Suprapubic skin (tissue), 4 donors: ENCODE data around the gene ROR2. TPM values are rescaled to one million over a fixed set of nuclear protein-coding genes. Genes with fewer than 3 reads are reported as not detected.

ENCODE experiments used
- DNase-seq, 2 donors: peaks; one replicate each; pipeline ENCODE4 v3.0.0-alpha.2; 2019; ENCODE audit warnings: low spot score in 2 of 2
- H3K27ac ChIP-seq: fragments of 200-600 bp; sonication (generic); one replicate; pipeline ENCODE4 v1.5.1; 2019
- H3K27me3 ChIP-seq: fragments of 200-600 bp; sonication (generic); one replicate; pipeline ENCODE4 v1.5.1; 2019
- H3K36me3 ChIP-seq: fragments of 200-600 bp; sonication (generic); one replicate; pipeline ENCODE4 v1.5.1; 2019
- H3K4me1 ChIP-seq: fragments of 200-600 bp; sonication (generic); one replicate; pipeline ENCODE4 v1.5.1; 2019
- H3K4me3 ChIP-seq: fragments of 200-600 bp; sonication (generic); one replicate; pipeline ENCODE4 v1.5.1; 2019; ENCODE audit warnings: mild to moderate bottlenecking
- H3K9me3 ChIP-seq: fragments of 200-600 bp; sonication (generic); one replicate; pipeline ENCODE4 v1.5.1; 2019
- CTCF ChIP-seq, 2 donors: fragments of 200-600 bp in 1 of 2; fragments of 450-650 bp in 1 of 2; sonication (generic) in 1 of 2; IDR thresholded peaks; one replicate each; pipeline ENCODE4 v1.5.1; 2016 to 2019; ENCODE audit warnings: antibody characterized with exemption in 2 of 2, mild to moderate bottlenecking in 1 of 2, moderate library complexity in 1 of 2
- EP300 ChIP-seq: sonication (generic); formaldehyde crosslinking; IDR thresholded peaks from one replicate; pipeline ENCODE4 v1.6.1; 2017; ENCODE audit warnings: antibody characterized with exemption
- POLR2A ChIP-seq, 2 donors: fragments of 450-650 bp; IDR thresholded peaks; one replicate each; pipeline ENCODE4 v1.6.1; 2017; ENCODE audit warnings: antibody characterized with exemption in 2 of 2, mild to moderate bottlenecking in 2 of 2, moderate library complexity in 2 of 2
- POLR2AphosphoS5 ChIP-seq, 3 donors: sonication (generic); formaldehyde crosslinking; IDR thresholded peaks; one replicate each; pipeline ENCODE4 v1.6.1; 2017; ENCODE audit warnings: antibody characterized with exemption in 3 of 3
- WGBS: methylation state at CpG from one replicate; pipeline ENCODE4 v1.1.5; 2018; 5-methylcytosine and 5-hydroxymethylcytosine counted together
- total RNA-seq, 4 donors: library from RNA; depleted of rRNA; stranded (reverse); fragments of >200 nt; gene quantifications; one replicate each; pipeline ENCODE4 v1.1.0, GENCODE V29; 2016

Gene ROR2
- total RNA-seq, 4 donors from 2014 or later: 3.3 to 7.3 (median 5.0) TPM

DNA sequence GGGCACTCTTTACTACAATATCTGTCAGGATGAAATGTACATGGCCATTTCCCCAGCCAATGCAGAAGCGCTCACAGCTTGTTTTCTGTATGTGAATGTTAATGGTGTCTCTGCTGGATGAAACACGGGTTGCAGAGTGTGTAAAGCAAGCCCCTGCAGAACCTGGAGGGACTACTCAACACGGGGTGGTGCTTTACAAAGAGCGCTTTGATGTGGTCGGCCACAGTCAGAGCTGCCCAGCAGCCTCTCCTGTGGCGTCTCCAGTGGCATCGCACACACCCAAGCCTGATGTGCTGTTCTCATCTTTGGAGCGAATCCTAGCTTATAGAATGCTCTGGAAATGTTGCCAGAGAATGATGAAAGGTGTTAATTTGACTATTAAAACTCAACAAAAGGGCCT lies 363.7 kb downstream of the ROR2 start:
- no peak for DNase-seq
- Histone ChIP-seq H3K36me3 (no peaks in the 10 kb centered on the region), H3K4me3 (no peak overlapping the region), H3K9me3 (no peaks in the 10 kb centered on the region), H3K27ac (no peak overlapping the region), H3K27me3 (no peaks in the 10 kb centered on the region), H3K4me1 (peaks cover 9% of the 10 kb centered on the region)
- TF ChIP-seq POLR2A (IDR thresholded peaks at IDR 0.05): no peak
- no peak for TF ChIP-seq POLR2AphosphoS5 (IDR thresholded peaks at IDR 0.05)
- TF ChIP-seq EP300: no peak
- WGBS: 75% methylated on average over 7 of the region's 8 CpGs

DNA sequence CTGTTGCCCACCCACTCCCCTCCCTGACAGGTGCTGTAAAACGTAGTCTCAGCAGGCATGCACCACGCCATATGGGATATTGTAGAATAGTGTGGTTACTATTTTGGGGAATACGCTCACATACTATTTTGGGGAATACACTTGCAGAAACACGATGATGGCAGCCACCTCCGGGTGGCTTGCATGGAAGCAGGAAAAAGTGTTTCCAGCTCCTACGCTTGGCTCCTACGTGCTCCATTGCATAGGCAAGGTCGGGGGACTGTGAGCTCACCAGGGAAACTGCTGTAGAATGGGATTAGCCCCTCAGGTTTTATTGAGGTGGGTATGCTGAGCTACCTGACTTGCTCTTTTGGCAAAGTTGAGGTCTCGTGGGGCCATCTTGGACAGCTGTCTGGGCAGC lies 366.1 kb downstream of the ROR2 start:
- Histone ChIP-seq H3K9me3 (no peaks in the 10 kb centered on the region), H3K4me1 (peaks cover 7% of the 10 kb centered on the region), H3K4me3 (no peak overlapping the region), H3K36me3 (no peaks in the 10 kb centered on the region), H3K27me3 (no peaks in the 10 kb centered on the region), H3K27ac (no peak overlapping the region)
- 94% methylated on average over 9 of the region's 9 CpGs for WGBS
- TF ChIP-seq CTCF (IDR thresholded peaks at IDR 0.05) (no peak), EP300 (no peak), POLR2AphosphoS5 (IDR thresholded peaks at IDR 0.05) (no peak), POLR2A (IDR thresholded peaks at IDR 0.05) (no peak)
- no peak for DNase-seq

- Histone ChIP-seq H3K4me3 (no peak overlapping the region), H3K36me3 (no peaks in the 10 kb centered on the region), H3K9me3 (no peaks in the 10 kb centered on the region), H3K27ac (no peak overlapping the region), H3K4me1 (peaks cover 10% of the 10 kb centered on the region), H3K27me3 (no peaks in the 10 kb centered on the region)
- no peak for DNase-seq
- TF ChIP-seq POLR2A (IDR thresholded peaks at IDR 0.05) (no peak), CTCF (IDR thresholded peaks at IDR 0.05) (no peak), EP300 (no peak), POLR2AphosphoS5 (IDR thresholded peaks at IDR 0.05) (no peak)
Measured at GRCh38 chr9:91583161-91583875, 366.7 kb downstream of the ROR2 start.

- Histone ChIP-seq H3K27ac (no peak overlapping the region), H3K4me3 (no peak overlapping the region), H3K27me3 (no peaks in the 10 kb centered on the region), H3K36me3 (no peaks in the 10 kb centered on the region), H3K9me3 (no peaks in the 10 kb centered on the region), H3K4me1 (peaks cover 10% of the 10 kb centered on the region)
- TF ChIP-seq POLR2A (IDR thresholded peaks at IDR 0.05) (no peak), POLR2AphosphoS5 (IDR thresholded peaks at IDR 0.05) (no peak), CTCF (IDR thresholded peaks at IDR 0.05) (no peak), EP300 (no peak)
- DNase-seq: no peak
- WGBS: 80% methylated on average over 4 of the region's 4 CpGs
Measured at GRCh38 chr9:91582181-91582580, 367.8 kb downstream of the ROR2 start.

DNA sequence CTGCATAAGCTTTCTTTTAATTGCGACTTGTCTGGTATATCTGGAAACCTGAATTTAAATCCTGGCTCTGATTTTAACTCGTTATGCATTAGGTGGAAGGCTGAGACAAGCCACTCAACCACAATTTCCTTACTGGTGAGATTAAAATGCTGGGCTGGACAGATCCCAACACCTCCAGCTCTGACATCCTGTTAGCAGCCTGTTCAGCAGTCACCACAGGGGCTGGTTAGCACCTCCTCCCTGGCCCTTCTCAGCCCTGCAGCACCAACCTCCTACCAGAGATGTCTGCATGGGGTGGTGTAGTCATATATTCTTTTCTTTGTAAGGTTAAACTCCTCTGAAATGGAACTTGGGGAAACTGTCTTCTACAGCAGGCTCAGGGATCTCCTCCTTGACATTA lies 369.9 kb downstream of the ROR2 start:
- peaks cover 10% of the 10 kb centered on the region for H3K4me1 ChIP-seq
- H3K27me3 ChIP-seq: no peaks in the 10 kb centered on the region
- no peak overlapping the region for H3K27ac ChIP-seq
- H3K36me3 ChIP-seq: no peaks in the 10 kb centered on the region
- no peaks in the 10 kb centered on the region for H3K9me3 ChIP-seq
- 22% methylated on average over 2 of the region's 2 CpGs for WGBS
- DNase-seq: no peak
- no peak overlapping the region for H3K4me3 ChIP-seq
- no peak for TF ChIP-seq EP300
- TF ChIP-seq POLR2AphosphoS5 (IDR thresholded peaks at IDR 0.05): no peak
- no peak for TF ChIP-seq POLR2A (IDR thresholded peaks at IDR 0.05)
- TF ChIP-seq CTCF (IDR thresholded peaks at IDR 0.05): no peak

GRCh38 chr9:91578911-91579310 lies 371.1 kb downstream of the ROR2 start:
- H3K4me3 ChIP-seq: no peak overlapping the region
- H3K27me3 ChIP-seq: no peaks in the 10 kb centered on the region
- H3K36me3 ChIP-seq: no peaks in the 10 kb centered on the region
- TF ChIP-seq EP300: no peak
- TF ChIP-seq POLR2AphosphoS5 (IDR thresholded peaks at IDR 0.05): no peak
- no peak for TF ChIP-seq CTCF (IDR thresholded peaks at IDR 0.05)
- no peak for TF ChIP-seq POLR2A (IDR thresholded peaks at IDR 0.05)
- WGBS: 69% methylated on average over 2 of the region's 2 CpGs
- no peaks in the 10 kb centered on the region for H3K9me3 ChIP-seq
- peaks cover 10% of the 10 kb centered on the region for H3K4me1 ChIP-seq
- DNase-seq: no peak
- H3K27ac ChIP-seq: no peak overlapping the region
